GM12878 (cell line): ENCODE results near the gene BRD3. TPM values are rescaled to one million over a fixed set of nuclear protein-coding genes. Genes with fewer than 3 reads are reported as not detected.

Experiments
- ATAC-seq: fragments of 200-7000 bp; cut with Tn5 transposase; 3 replicates; pipeline ENCODE4 v1.9.1; 2020; ENCODE audit warnings: mild to moderate bottlenecking, moderate library complexity
- BruUV-seq: library from RNA; stranded (reverse); fragments of 400-500 nt; replicated peaks from 2 replicates; lab custom pipeline; 2021; lab: Mats Ljungman, UMichigan
- CTCF ChIA-PET: fragments of 300-600 bp; sonication (Branson Sonifier 250); formaldehyde crosslinking; extraction: SDS; loops from one replicate; lab custom pipeline; 2021; ENCODE audit warnings: inconsistent platforms; lab: Yijun Ruan, JAX
- POLR2A ChIA-PET: fragments of 350-600 bp; formaldehyde crosslinking; extraction: SDS; loops from one replicate; lab custom pipeline; 2021; ENCODE audit warnings: inconsistent platforms; lab: Charles Lee
- RAD21 ChIA-PET: fragments of 300-600 bp; sonication (Branson Sonifier 250); formaldehyde crosslinking; loops from one replicate; lab custom pipeline; 2023; ENCODE audit warnings: antibody characterized with exemption; ENCODE audit not compliant: unreplicated experiment; lab: Charles Lee
- SMC1A ChIA-PET: fragments of 300-600 bp; sonication (Branson Sonifier 250); formaldehyde crosslinking; loops from one replicate; lab custom pipeline; 2023; ENCODE audit not compliant: unreplicated experiment, uncharacterized antibody; lab: Charles Lee
- DNase-seq: peaks from one replicate; pipeline ENCODE4 v3.0.0-alpha.2; 2011; ENCODE audit warnings: low read depth, low spot score
- FAIRE-seq: peaks from 3 replicates; lab custom pipeline; 2011; peaks lifted over from hg19 to GRCh38; lab: Jason Lieb, UNC
- H2AFZ ChIP-seq: 2 replicates; pipeline ENCODE4 v1.6.0; 2011; ENCODE audit warnings: low read depth, low read length, control low read depth; ENCODE audit not compliant: control insufficient read depth
- H3K27ac ChIP-seq: 2 replicates; pipeline ENCODE4 v1.5.1; 2011; ENCODE audit warnings: control low read depth; ENCODE audit not compliant: control insufficient read depth, insufficient read depth
- H3K27me3 ChIP-seq, 2 experiments: replicated peaks in 1 of 2; 2 replicates each; pipeline versions ENCODE4 v1.6.0 to v1.6.1; 2011; ENCODE audit warnings: low read length in 1 of 2; ENCODE audit not compliant: control insufficient read depth in 2 of 2, insufficient read depth in 2 of 2
- H3K36me3 ChIP-seq, 2 experiments: 2 replicates each; pipeline ENCODE4 v1.5.1; 2011; ENCODE audit warnings: low read length in 1 of 2; ENCODE audit not compliant: control insufficient read depth in 2 of 2, insufficient read depth in 2 of 2
- H3K4me1 ChIP-seq: 2 replicates; pipeline ENCODE4 v1.6.1; 2011; ENCODE audit warnings: mild to moderate bottlenecking, low read length, moderate library complexity, mixed read lengths; ENCODE audit not compliant: control insufficient read depth, insufficient read depth
- H3K4me2 ChIP-seq: 2 replicates; pipeline ENCODE4 v1.6.0; 2011; ENCODE audit warnings: control low read depth; ENCODE audit not compliant: control insufficient read depth, insufficient read depth
- H3K4me3 ChIP-seq: fragments of 200-600 bp; sonication (generic); 2 replicates; pipeline ENCODE4 v1.5.1; 2016
- H3K79me2 ChIP-seq: 2 replicates; pipeline ENCODE4 v1.6.0; 2011; ENCODE audit warnings: low read length; ENCODE audit not compliant: control insufficient read depth, insufficient read depth
- H3K9ac ChIP-seq: 2 replicates; pipeline ENCODE4 v1.8.0; 2011; ENCODE audit warnings: low read length, control low read depth, mixed read lengths; ENCODE audit not compliant: control insufficient read depth, insufficient read depth
- H3K9me3 ChIP-seq: replicated peaks from 3 replicates; pipeline ENCODE4 v1.5.1; 2011; ENCODE audit warnings: mild to moderate bottlenecking, low read length; ENCODE audit not compliant: control insufficient read depth, insufficient read depth
- H4K20me1 ChIP-seq: 2 replicates; pipeline ENCODE4 v1.6.0; 2011; ENCODE audit not compliant: control insufficient read depth, insufficient read depth
- BACH1 ChIP-seq: fragments of 450-650 bp; IDR thresholded peaks from 2 replicates; pipeline ENCODE4 v1.6.1; 2017; ENCODE audit warnings: mild to moderate bottlenecking, borderline replicate concordance
- BHLHE40 ChIP-seq, 2 experiments: fragments of 450-650 bp in 1 of 2; IDR thresholded peaks; 2 replicates each; pipeline ENCODE4 v1.6.1; 2011 to 2017; ENCODE audit warnings: low read depth in 2 of 2, borderline replicate concordance in 1 of 2, improper control_type of control experiment in 1 of 2, low read length in 1 of 2, mild to moderate bottlenecking in 1 of 2
- FOS ChIP-seq: IDR thresholded peaks from 3 replicates; pipeline ENCODE4 v1.6.1; 2011; ENCODE audit warnings: borderline replicate concordance; ENCODE audit not compliant: insufficient read length; ENCODE audit errors: extremely low read depth
- HDAC2 ChIP-seq: fragments of 200-600 bp; sonication (generic); IDR thresholded peaks from 2 replicates; pipeline ENCODE4 v1.6.1; 2017
- IRF5 ChIP-seq: fragments of 450-650 bp; IDR thresholded peaks from 2 replicates; pipeline ENCODE4 v1.6.1; 2017; ENCODE audit warnings: borderline replicate concordance
- JUNB ChIP-seq: IDR thresholded peaks from 2 replicates; pipeline ENCODE4 v1.6.1; 2016; ENCODE audit warnings: antibody characterized with exemption, mild to moderate bottlenecking
- LARP7 ChIP-seq: fragments of 450-650 bp; IDR thresholded peaks from 2 replicates; pipeline ENCODE4 v1.6.1; 2017; ENCODE audit warnings: mild to moderate bottlenecking
- MAX ChIP-seq: IDR thresholded peaks from 2 replicates; pipeline ENCODE4 v1.6.1; 2012; ENCODE audit warnings: low read depth, low read length, improper control_type of control experiment
- MEF2A ChIP-seq: IDR thresholded peaks from 2 replicates; pipeline ENCODE4 v1.6.1; 2011; ENCODE audit warnings: low read depth, mild to moderate bottlenecking, low read length, moderate library complexity; ENCODE audit not compliant: insufficient read depth
- NBN ChIP-seq: fragments of 450-650 bp; IDR thresholded peaks from 2 replicates; pipeline ENCODE4 v1.6.1; 2016
- PAX5 ChIP-seq: IDR thresholded peaks from 2 replicates; pipeline ENCODE4 v1.6.1; 2011; ENCODE audit warnings: low read depth, low read length, borderline replicate concordance
- PKNOX1 ChIP-seq: fragments of 450-650 bp; IDR thresholded peaks from 2 replicates; pipeline ENCODE4 v1.6.1; 2016; ENCODE audit warnings: mild to moderate bottlenecking
- SMAD1 ChIP-seq: fragments of 450-650 bp; IDR thresholded peaks from 2 replicates; pipeline ENCODE4 v1.6.1; 2018; ENCODE audit warnings: mild to moderate bottlenecking, low read depth; ENCODE audit not compliant: partially characterized antibody
- SMAD5 ChIP-seq: IDR thresholded peaks from 2 replicates; pipeline ENCODE4 v1.6.1; 2016; ENCODE audit warnings: antibody characterized with exemption, low read depth
- SRF ChIP-seq, 2 experiments: IDR thresholded peaks; 2 replicates each; pipeline ENCODE4 v1.6.1; 2011; ENCODE audit warnings: low read depth in 2 of 2, low read length in 2 of 2, mild to moderate bottlenecking in 1 of 2, moderate library complexity in 1 of 2
- STAT3 ChIP-seq: IDR thresholded peaks from 2 replicates; pipeline ENCODE4 v1.6.1; 2011; ENCODE audit warnings: low read depth, low read length, improper control_type of control experiment
- SUZ12 ChIP-seq: fragments of 200-600 bp; sonication (generic); IDR thresholded peaks from one replicate; pipeline ENCODE4 v1.6.1; 2018; ENCODE audit warnings: antibody characterized with exemption, mild to moderate bottlenecking; ENCODE audit not compliant: unreplicated experiment
- TBL1XR1 ChIP-seq: IDR thresholded peaks from 2 replicates; pipeline ENCODE4 v1.6.1; 2012; ENCODE audit warnings: low read depth, low read length, improper control_type of control experiment
- TCF3 ChIP-seq: IDR thresholded peaks from 2 replicates; pipeline ENCODE4 v1.6.1; 2012; ENCODE audit warnings: low read depth, mild to moderate bottlenecking, low read length, borderline replicate concordance; ENCODE audit not compliant: insufficient read depth
- WRNIP1 ChIP-seq: IDR thresholded peaks from 2 replicates; pipeline ENCODE4 v1.6.1; 2011; ENCODE audit warnings: low read depth, low read length, improper control_type of control experiment, borderline replicate concordance
- ZNF384 ChIP-seq: IDR thresholded peaks from 2 replicates; pipeline ENCODE4 v1.6.1; 2012; ENCODE audit warnings: low read depth, mild to moderate bottlenecking, low read length, improper control_type of control experiment, borderline replicate concordance
- ZSCAN29 ChIP-seq: fragments of 450-650 bp; IDR thresholded peaks from 2 replicates; pipeline ENCODE4 v1.6.1; 2017; ENCODE audit warnings: mild to moderate bottlenecking, moderate library complexity
- WGBS: methylation state at CpG from one replicate; pipeline ENCODE4 v1.1.6; 2016; ENCODE audit warnings: low lambda C conversion rate; ENCODE audit not compliant: insufficient replicate concordance, insufficient coverage; ENCODE audit errors: missing lambda C conversion rate; 5-methylcytosine and 5-hydroxymethylcytosine counted together
- in situ Hi-C: fragments of 300-500 bp; cut with MboI; formaldehyde crosslinking; loops from 9 replicates; pipeline ENCODE4 v1.14.3; 2018; ENCODE audit warnings: mixed read lengths
- intact Hi-C: fragments of 100-400 bp; cut with micrococcal nuclease; formaldehyde crosslinking; loops from one replicate; pipeline ENCODE4 v1.14.2; 2022; ENCODE audit not compliant: unreplicated experiment
- polyA plus RNA-seq, 11 experiments: library from polyadenylated mRNA; depleted of rRNA in 4 of 11; unstranded in 6 of 11; stranded (reverse) in 5 of 11; fragments of >200 nt; fragmentation: Nextera tagmentation in 4 of 11; fragmentation: Illumina TruSeq in 1 of 11; extraction: Ambion mirVana in 4 of 11; extraction: Trizol in 1 of 11; gene quantifications; 1 replicate in 1 of 11; 2 replicates in 10 of 11; pipeline versions ENCODE4 v1.2.1 to v1.2.3, GENCODE V29; 2011 to 2016; ENCODE audit warnings: inconsistent platforms in 2 of 11, missing spikeins in 2 of 11, low read depth in 1 of 11
- total RNA-seq, 4 experiments: library from RNA; depleted of rRNA in 3 of 4; stranded (reverse); fragments of >200 nt in 3 of 4; fragmentation: Illumina TruSeq in 1 of 4; extraction: Trizol in 1 of 4; gene quantifications; 2 replicates each; pipeline versions ENCODE4 v1.2.1 to v1.2.3, GENCODE V29; 2013 to 2021

BRD3 gene
- total and polyA plus RNA-seq, 10 of the 15 experiments (the other 5 are each of a cell fraction or from before 2014, with no cell fraction given), result 0.53 to 20.8 (median 4.8) TPM

GRCh38 chr9:134010310-134011173 is 57.3 kb downstream of the BRD3 start (continued):
- no peak for TF ChIP-seq SMAD5
- TF ChIP-seq IRF5, result no peak
- no peak for TF ChIP-seq TBL1XR1
- TF ChIP-seq BHLHE40 (IDR thresholded peaks at IDR 0.05; ENCODE audit: borderline replicate concordance in 1 of 2, low read depth in 2 of 2, low read length in 1 of 2), result no peak
- TF ChIP-seq FOS, result no peak
- no peak for TF ChIP-seq TCF3
- TF ChIP-seq SUZ12, result no peak

GRCh38 chr9:134007571-134007970 is 60.3 kb downstream of the BRD3 start:
- FAIRE-seq (no peak), ATAC-seq (no peak), DNase-seq (no peak)
- Histone ChIP-seq H3K4me2 (no peak overlapping the region), H2AFZ (no peak overlapping the region), H3K4me1 (no peaks in the 10 kb centered on the region), H3K79me2 (no peaks in the 10 kb centered on the region), H3K27ac (no peak overlapping the region), H3K27me3 (no peaks in the 10 kb centered on the region; a peak in 2 of 4 replicates), H3K9ac (no peak overlapping the region), H3K36me3 (no peaks in the 10 kb centered on the region), H3K4me3 (no peak overlapping the region), H3K9me3 (no peaks in the 10 kb centered on the region; the same call in 2 of the 3 replicates), H4K20me1 (no peaks in the 10 kb centered on the region)
- BruUV-seq, result no TSS peak
- CTCF ChIA-PET, result interaction anchor here (0.9 to 1.8 kb wide), 2 partner anchors 14 to 225 kb away, joined by 4 to 5 read pairs; no protein-coding TSS in a partner anchor
- WGBS, result 43% methylated on average over 9 of the region's 9 CpGs
- POLR2A ChIA-PET, result interaction anchor here (0.6 kb wide), 1 partner anchor 18 kb away, joined by 3 read pairs; the partner anchor contains the start of gene BRD3OS
- RAD21 ChIA-PET, result no interaction called here
- SMC1A ChIA-PET, result no interaction called here
- in situ Hi-C loops (loop anchor here (25.0 kb wide), 1 partner anchor 470 kb away; the partner anchor contains the start of gene ADAMTSL2), intact Hi-C loops (no loop called here)
- no peak for TF ChIP-seq SUZ12
- TF ChIP-seq HDAC2, result no peak
- no peak for TF ChIP-seq WRNIP1
- no peak for TF ChIP-seq TCF3
- no peak for TF ChIP-seq MAX
- no peak for TF ChIP-seq NBN
- TF ChIP-seq MEF2A, result no peak
- TF ChIP-seq PAX5, result no peak
- TF ChIP-seq PKNOX1, result no peak
- no peak for TF ChIP-seq SRF (IDR thresholded peaks at IDR 0.05; ENCODE audit: low read depth in 2 of 2, low read length in 2 of 2)
- TF ChIP-seq JUNB, result no peak
- no peak for TF ChIP-seq ZNF384
- no peak for TF ChIP-seq LARP7
- no peak for TF ChIP-seq SMAD1
- no peak for TF ChIP-seq BACH1
- TF ChIP-seq STAT3, result no peak
- no peak for TF ChIP-seq ZSCAN29
